H9 (cell line): ENCODE results near the gene TCF7L2. TPM values are rescaled to one million over a fixed set of nuclear protein-coding genes. Genes with fewer than 3 reads are reported as not detected.

Experiments used
- DNase-seq: peaks from one replicate; pipeline ENCODE4 v3.0.0-alpha.2; 2017
- H2AFZ ChIP-seq: one replicate; pipeline ENCODE4 v1.6.1; 2013; ENCODE audit warnings: mild to moderate bottlenecking, low read length, control low read depth, moderate library complexity
- H2AK5ac ChIP-seq: 2 replicates; pipeline ENCODE4 v1.6.1; 2013; ENCODE audit warnings: low read length, control low read depth, mixed read lengths; ENCODE audit not compliant: insufficient read length
- H2BK120ac ChIP-seq: one replicate; pipeline ENCODE4 v1.6.1; 2013; ENCODE audit warnings: low read depth, mild to moderate bottlenecking, low read length, control low read depth, inconsistent platforms; ENCODE audit not compliant: poor library complexity, severe bottlenecking
- H2BK12ac ChIP-seq: 2 replicates; pipeline ENCODE4 v1.6.1; 2013; ENCODE audit warnings: low read length, control low read depth, mixed read lengths, low read depth; ENCODE audit not compliant: insufficient read length
- H2BK15ac ChIP-seq: 2 replicates; pipeline ENCODE4 v1.6.1; 2013; ENCODE audit warnings: low read depth, low read length, control low read depth
- H2BK20ac ChIP-seq: one replicate; pipeline ENCODE4 v1.6.1; 2013; ENCODE audit warnings: low read depth, mild to moderate bottlenecking, low read length, control low read depth, inconsistent platforms; ENCODE audit not compliant: poor library complexity, severe bottlenecking
- H2BK5ac ChIP-seq: 2 replicates; pipeline ENCODE4 v1.6.1; 2013; ENCODE audit warnings: low read length, control low read depth, mixed read lengths; ENCODE audit not compliant: insufficient read length
- H3K14ac ChIP-seq: 2 replicates; pipeline ENCODE4 v1.6.1; 2013; ENCODE audit warnings: low read length, control low read depth; ENCODE audit not compliant: insufficient read depth
- H3K18ac ChIP-seq: 2 replicates; pipeline ENCODE4 v1.6.1; 2013; ENCODE audit warnings: low read depth, mild to moderate bottlenecking, mixed read lengths, low read length, control low read depth; ENCODE audit not compliant: insufficient read length
- H3K23ac ChIP-seq: 2 replicates; pipeline ENCODE4 v1.6.1; 2013; ENCODE audit warnings: low read length, control low read depth, mixed read lengths, low read depth; ENCODE audit not compliant: insufficient read length
- H3K23me2 ChIP-seq: 2 replicates; pipeline ENCODE4 v1.6.1; 2013; ENCODE audit warnings: low read depth, mild to moderate bottlenecking, mixed read lengths, low read length, control low read depth; ENCODE audit not compliant: insufficient read length, poor library complexity, severe bottlenecking
- H3K27ac ChIP-seq: 2 replicates; pipeline ENCODE4 v1.5.1; 2013; ENCODE audit warnings: low read length, control low read depth, mixed read lengths, low read depth; ENCODE audit not compliant: insufficient read length
- H3K27me3 ChIP-seq: 2 replicates; pipeline ENCODE4 v1.6.1; 2013; ENCODE audit warnings: low read length, control low read depth, inconsistent platforms; ENCODE audit not compliant: insufficient read depth
- H3K4ac ChIP-seq: 2 replicates; pipeline ENCODE4 v1.6.1; 2013; ENCODE audit warnings: low read depth, mild to moderate bottlenecking, control low read depth, inconsistent platforms, low read length, moderate library complexity
- H3K4me1 ChIP-seq: 2 replicates; pipeline ENCODE4 v1.6.1; 2013; ENCODE audit warnings: low read length, control low read depth, inconsistent platforms; ENCODE audit not compliant: insufficient read depth
- H3K4me2 ChIP-seq: 2 replicates; pipeline ENCODE4 v1.6.1; 2013; ENCODE audit warnings: low read length, control low read depth, mixed read lengths; ENCODE audit not compliant: insufficient read length, insufficient read depth
- H3K56ac ChIP-seq: 2 replicates; pipeline ENCODE4 v1.6.1; 2013; ENCODE audit warnings: low read depth, mild to moderate bottlenecking, mixed read lengths, low read length, control low read depth; ENCODE audit not compliant: insufficient read length
- H3K79me1 ChIP-seq: 2 replicates; pipeline ENCODE4 v1.6.1; 2013; ENCODE audit warnings: low read depth, mild to moderate bottlenecking, moderate library complexity, low read length, control low read depth, inconsistent platforms; ENCODE audit not compliant: insufficient read depth, poor library complexity, severe bottlenecking
- H3K79me2 ChIP-seq: 2 replicates; pipeline ENCODE4 v1.6.1; 2013; ENCODE audit warnings: low read length, control low read depth, inconsistent platforms; ENCODE audit not compliant: insufficient read depth
- H3K9ac ChIP-seq: 2 replicates; pipeline ENCODE4 v1.6.1; 2013; ENCODE audit warnings: low read length, control low read depth, mixed read lengths; ENCODE audit not compliant: insufficient read length; ENCODE audit errors: extremely low read depth
- H3K9me3 ChIP-seq: one replicate; pipeline ENCODE4 v1.6.1; 2013; ENCODE audit warnings: low read depth, low read length, inconsistent platforms; ENCODE audit not compliant: control insufficient read depth
- H3T11ph ChIP-seq: one replicate; pipeline ENCODE4 v1.6.1; 2013; ENCODE audit warnings: mild to moderate bottlenecking, low read length, control low read depth, inconsistent platforms
- H4K20me1 ChIP-seq: one replicate; pipeline ENCODE4 v1.6.1; 2013; ENCODE audit not compliant: control insufficient read depth, insufficient read length, insufficient read depth
- H4K5ac ChIP-seq: 2 replicates; pipeline ENCODE4 v1.6.1; 2013; ENCODE audit warnings: low read depth, mild to moderate bottlenecking, mixed read lengths, low read length, control low read depth; ENCODE audit not compliant: insufficient read length
- H4K8ac ChIP-seq: replicated peaks from 2 replicates; pipeline ENCODE4 v1.6.1; 2013; ENCODE audit warnings: low read length, control low read depth, mixed read lengths, low read depth; ENCODE audit not compliant: insufficient read length
- H4K91ac ChIP-seq: 2 replicates; pipeline ENCODE4 v1.6.1; 2013; ENCODE audit warnings: low read depth, mild to moderate bottlenecking, moderate library complexity, mixed read lengths, low read length, control low read depth; ENCODE audit not compliant: insufficient read length
- H3K27ac Mint-ChIP-seq, 3 experiments: 2 replicates in 2 of 3; 3 replicates in 1 of 3; pipeline ENCODE4 v1.8.0; 2020 to 2021; ENCODE audit warnings: mixed read lengths in 3 of 3, mild to moderate bottlenecking in 1 of 3, moderate library complexity in 1 of 3
- H3K27me3 Mint-ChIP-seq: 2 replicates; pipeline ENCODE4 v1.8.0; 2021; ENCODE audit warnings: low read depth, mild to moderate bottlenecking, moderate library complexity, mixed read lengths
- H3K36me3 Mint-ChIP-seq, 3 experiments: 2 replicates in 2 of 3; 3 replicates in 1 of 3; pipeline ENCODE4 v1.8.0; 2020 to 2021; ENCODE audit warnings: low read depth in 3 of 3, mixed read lengths in 3 of 3; ENCODE audit not compliant: insufficient read depth in 1 of 3
- H3K4me1 Mint-ChIP-seq, 2 experiments: 2 replicates each; pipeline ENCODE4 v1.8.0; 2020; ENCODE audit warnings: mixed read lengths in 2 of 2
- H3K4me3 Mint-ChIP-seq, 2 experiments: 2 replicates in 1 of 2; 3 replicates in 1 of 2; pipeline ENCODE4 v1.8.0; 2020 to 2021; ENCODE audit warnings: mild to moderate bottlenecking in 2 of 2, mixed read lengths in 2 of 2, moderate library complexity in 1 of 2
- H3K9me3 Mint-ChIP-seq, 2 experiments: 2 replicates in 1 of 2; 3 replicates in 1 of 2; pipeline ENCODE4 v1.8.0; 2020; ENCODE audit warnings: mild to moderate bottlenecking in 2 of 2, mixed read lengths in 2 of 2, moderate library complexity in 1 of 2
- CTCF ChIP-seq: fragments of 200-600 bp; sonication (generic); conservative IDR thresholded peaks from 3 replicates; pipeline ENCODE4 v1.8.0; 2021; ENCODE audit warnings: antibody characterized with exemption, mild to moderate bottlenecking
- WGBS: extraction: QIAGEN DNeasy Blood & Tissue Kit; methylation state at CpG from one replicate; pipeline ENCODE4 v1.1.7; 2013; ENCODE audit warnings: missing lambda C conversion rate, low lambda C conversion rate, mixed read lengths; ENCODE audit not compliant: insufficient read length; ENCODE audit errors: extremely low coverage; 5-methylcytosine and 5-hydroxymethylcytosine counted together
- total RNA-seq: library from RNA; stranded (reverse); gene quantifications from 2 replicates; pipeline ENCODE4 v1.2.1, GENCODE V29; 2021

TCF7L2 gene
- total RNA-seq, 1 experiment from 2014 or later = 71.1 TPM

- no peak overlapping the region for H2BK12ac ChIP-seq
- H4K20me1 ChIP-seq = no peaks in the 10 kb centered on the region
- no peak overlapping the region for H4K91ac ChIP-seq
- H3K27ac ChIP-seq = no peak overlapping the region
- no peak overlapping the region for H2BK20ac ChIP-seq
- H4K5ac ChIP-seq = no peak overlapping the region
- H3K14ac ChIP-seq = no peak overlapping the region
- Mint-ChIP-seq H3K36me3 (peaks cover 12 to 27% (median 23%) of the 10 kb centered on the region in 3 experiments), H3K4me1 (peaks cover 61 to 62% of the 10 kb centered on the region in 2 experiments), H3K4me3 (peak overlapping the region; percentile 89 to 98), H3K27me3 (no peaks in the 10 kb centered on the region), H3K9me3 (peaks cover 0 to 4% of the 10 kb centered on the region in 2 experiments; a peak in 3 of 5 replicates), H3K27ac (peak overlapping the region; percentile 88 to 98 (median 98))
- H3K9me3 ChIP-seq = no peaks in the 10 kb centered on the region
- peaks cover 12% of the 10 kb centered on the region for H3K4me1 ChIP-seq
- H3K27me3 ChIP-seq = no peaks in the 10 kb centered on the region
- H3K18ac ChIP-seq = no peak overlapping the region
- TF ChIP-seq CTCF = no peak
- no peak overlapping the region for H2AFZ ChIP-seq
- peaks cover 17% of the 10 kb centered on the region; the same call in 1 of the 2 replicates for H3K79me2 ChIP-seq
- H2AK5ac ChIP-seq = no peak overlapping the region
- H2BK120ac ChIP-seq = no peak overlapping the region
- H3K4ac ChIP-seq = no peak overlapping the region
- no peak overlapping the region for H2BK5ac ChIP-seq
- no peak overlapping the region for H3T11ph ChIP-seq
- no peak overlapping the region for H2BK15ac ChIP-seq
- no peak overlapping the region for H3K56ac ChIP-seq
- no peak overlapping the region for H3K23ac ChIP-seq
- no peak for DNase-seq
- H4K8ac ChIP-seq = no peak overlapping the region
- no CpG with 5 or more reads among the region's 26 CpGs for WGBS
- peak overlapping the region; percentile 72 for H3K4me2 ChIP-seq
- peaks cover 34% of the 10 kb centered on the region for H3K23me2 ChIP-seq
- H3K79me1 ChIP-seq = no peaks in the 10 kb centered on the region
- peak overlapping the region; percentile 74 for H3K9ac ChIP-seq
Observed at GRCh38 chr10:112953174-112954159, 3.4 kb downstream of the TCF7L2 start.
